Stimulated activated memory B cell treated with anti-CD40 and anti-IgM and Interleukin-4, amounts not matched to agents 10 μg/mL and 1 μg/mL and 100 μg/mL, for 72 hours (primary cell): ENCODE data around the gene INVS.

Experiments
- ATAC-seq: fragments of 150-1000 bp; cut with Tn5 transposase; 2 replicates; pipeline ENCODE4 v1.10.0; 2021
- H3K27ac Mint-ChIP-seq: one replicate; pipeline ENCODE4 v1.8.0; 2022; ENCODE audit warnings: mild to moderate bottlenecking, mixed read lengths
- H3K27me3 Mint-ChIP-seq: one replicate; pipeline ENCODE4 v1.8.0; 2022; ENCODE audit warnings: mixed read lengths
- H3K36me3 Mint-ChIP-seq: one replicate; pipeline ENCODE4 v1.8.0; 2022; ENCODE audit warnings: mixed read lengths
- H3K4me1 Mint-ChIP-seq: one replicate; pipeline ENCODE4 v1.8.0; 2022; ENCODE audit warnings: mixed read lengths
- H3K4me3 Mint-ChIP-seq: one replicate; pipeline ENCODE4 v1.8.0; 2022; ENCODE audit warnings: mild to moderate bottlenecking, moderate library complexity, mixed read lengths
- H3K9me3 Mint-ChIP-seq: one replicate; pipeline ENCODE4 v1.8.0; 2022; ENCODE audit warnings: mixed read lengths

INVS gene

GRCh38 chr9:100191264-100191663 lies 92.2 kb downstream of the INVS start:
- Mint-ChIP-seq H3K4me1 (no peaks in the 10 kb centered on the region), H3K9me3 (peaks cover 28% of the 10 kb centered on the region), H3K36me3 (peaks cover 77% of the 10 kb centered on the region), H3K27ac (no peak overlapping the region), H3K27me3 (no peaks in the 10 kb centered on the region), H3K4me3 (no peak overlapping the region)
- no peak for ATAC-seq

DNA sequence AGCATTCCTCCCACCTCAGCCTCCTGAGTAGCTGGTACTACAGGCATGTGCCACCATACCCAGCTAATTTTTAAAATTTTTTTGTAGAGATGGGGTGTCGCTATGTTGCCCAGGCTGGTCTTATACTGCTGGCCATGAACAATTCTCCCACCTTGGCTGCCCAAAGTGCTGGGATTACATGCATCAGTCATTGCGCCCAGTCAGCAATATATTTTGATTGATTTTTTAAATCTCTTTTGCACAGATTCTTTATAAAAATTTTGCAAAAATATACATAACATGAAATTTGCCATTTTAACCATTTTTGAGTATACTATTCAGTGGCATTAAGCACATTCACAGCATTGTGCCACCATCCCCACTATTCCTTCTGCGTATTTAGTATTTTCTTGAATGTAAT lies 94.0 kb downstream of the INVS start:
- Mint-ChIP-seq H3K27ac (no peak overlapping the region), H3K27me3 (no peaks in the 10 kb centered on the region), H3K9me3 (peaks cover 26% of the 10 kb centered on the region), H3K4me1 (no peaks in the 10 kb centered on the region), H3K4me3 (no peak overlapping the region), H3K36me3 (peaks cover 64% of the 10 kb centered on the region)
- no peak for ATAC-seq

DNA sequence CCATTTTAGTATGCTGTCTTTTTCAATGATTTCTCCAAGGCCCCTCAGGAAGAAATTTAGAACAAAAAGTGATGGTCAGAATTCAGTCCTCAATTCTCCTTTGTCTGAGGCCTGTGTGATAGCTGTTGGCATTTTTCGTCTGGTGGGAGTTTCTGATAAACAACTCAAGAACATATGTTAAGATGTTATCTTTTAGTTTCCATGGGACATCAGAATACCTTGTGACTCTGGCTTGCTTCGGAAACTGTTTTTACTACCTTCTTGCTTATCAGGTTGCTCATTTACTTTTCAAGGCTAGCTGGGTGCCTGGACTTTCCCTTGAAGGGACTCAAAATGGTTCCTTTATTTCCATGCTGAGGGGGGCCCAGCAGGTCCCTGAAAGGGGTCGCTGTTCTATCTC lies 97.2 kb downstream of the INVS start:
- H3K36me3 Mint-ChIP-seq, result peaks cover 51% of the 10 kb centered on the region
- no peak for ATAC-seq

GRCh38 chr9:100196828-100197227 lies 97.8 kb downstream of the INVS start:
- H3K27me3 Mint-ChIP-seq, result no peaks in the 10 kb centered on the region
- peaks cover 3% of the 10 kb centered on the region for H3K9me3 Mint-ChIP-seq
- no peak overlapping the region for H3K27ac Mint-ChIP-seq
- no peak overlapping the region for H3K4me3 Mint-ChIP-seq
- no peak for ATAC-seq
- H3K36me3 Mint-ChIP-seq, result peaks cover 45% of the 10 kb centered on the region
- H3K4me1 Mint-ChIP-seq, result no peaks in the 10 kb centered on the region

More for the DNA sequence above, 97.2 kb downstream of the INVS start:
- no peaks in the 10 kb centered on the region for H3K27me3 Mint-ChIP-seq
- H3K9me3 Mint-ChIP-seq, result peaks cover 9% of the 10 kb centered on the region
- no peaks in the 10 kb centered on the region for H3K4me1 Mint-ChIP-seq
- no peak overlapping the region for H3K27ac Mint-ChIP-seq
- H3K4me3 Mint-ChIP-seq, result no peak overlapping the region

DNA sequence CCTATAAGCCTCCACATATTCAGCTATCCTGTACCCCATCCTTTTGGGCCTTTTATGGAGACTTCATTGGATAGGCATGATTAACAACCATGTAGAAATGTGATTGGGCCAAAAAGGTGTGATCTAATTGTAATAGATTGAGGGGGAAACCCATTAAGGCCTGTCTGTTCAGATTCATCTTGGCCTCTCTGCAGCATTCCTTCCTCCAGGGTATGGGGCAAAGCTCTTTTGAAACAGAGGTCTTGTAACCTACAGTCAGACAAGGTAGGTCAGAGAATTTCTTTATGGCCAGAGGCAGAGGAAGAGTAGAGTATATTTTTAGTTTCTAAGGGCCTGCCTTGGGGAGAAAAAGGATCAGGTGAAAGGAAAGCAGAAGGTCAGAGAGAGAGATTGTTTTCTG lies 98.5 kb downstream of the INVS start:
- no peak overlapping the region for H3K27ac Mint-ChIP-seq
- H3K4me3 Mint-ChIP-seq, result no peak overlapping the region
- no peak for ATAC-seq

GRCh38 chr9:100202806-100203205 lies 103.8 kb downstream of the INVS start:
- Mint-ChIP-seq H3K9me3 (no peaks in the 10 kb centered on the region), H3K4me1 (no peaks in the 10 kb centered on the region), H3K4me3 (no peak overlapping the region), H3K27me3 (no peaks in the 10 kb centered on the region), H3K36me3 (peaks cover 15% of the 10 kb centered on the region), H3K27ac (no peak overlapping the region)
- ATAC-seq, result no peak

More for the DNA sequence above, 98.5 kb downstream of the INVS start:
- no peaks in the 10 kb centered on the region for H3K9me3 Mint-ChIP-seq
- no peaks in the 10 kb centered on the region for H3K4me1 Mint-ChIP-seq
- H3K36me3 Mint-ChIP-seq, result peaks cover 40% of the 10 kb centered on the region
- no peaks in the 10 kb centered on the region for H3K27me3 Mint-ChIP-seq

GRCh38 chr9:100204796-100205195 lies 105.8 kb downstream of the INVS start:
- H3K4me1 Mint-ChIP-seq, result peaks cover 2% of the 10 kb centered on the region
- H3K4me3 Mint-ChIP-seq, result no peak overlapping the region
- no peaks in the 10 kb centered on the region for H3K27me3 Mint-ChIP-seq
- H3K27ac Mint-ChIP-seq, result no peak overlapping the region
- ATAC-seq, result no peak
- H3K36me3 Mint-ChIP-seq, result peaks cover 12% of the 10 kb centered on the region
- H3K9me3 Mint-ChIP-seq, result no peaks in the 10 kb centered on the region

DNA sequence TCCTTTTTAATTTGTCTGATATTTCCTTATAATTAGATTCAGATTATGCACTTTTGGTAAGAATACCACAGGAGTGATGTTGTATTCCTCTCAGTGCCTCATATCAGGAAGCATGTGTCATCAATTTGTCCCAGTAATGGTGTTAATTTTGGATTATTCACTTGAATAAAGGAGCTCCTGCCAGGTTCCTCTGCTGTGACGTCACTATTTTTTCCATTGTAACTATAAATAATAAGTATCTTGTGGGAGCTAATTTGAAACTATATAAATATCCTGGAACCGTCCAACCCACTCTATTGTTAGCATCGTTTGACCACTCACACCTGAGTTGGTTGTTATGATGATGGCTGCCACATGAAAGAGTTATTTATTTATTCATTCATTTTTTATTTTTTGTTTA lies 107.9 kb downstream of the INVS start:
- no peak overlapping the region for H3K4me3 Mint-ChIP-seq
- peaks cover 11% of the 10 kb centered on the region for H3K4me1 Mint-ChIP-seq
- no peak overlapping the region for H3K27ac Mint-ChIP-seq
- H3K36me3 Mint-ChIP-seq, result no peaks in the 10 kb centered on the region
- no peaks in the 10 kb centered on the region for H3K9me3 Mint-ChIP-seq
- no peak for ATAC-seq
- H3K27me3 Mint-ChIP-seq, result no peaks in the 10 kb centered on the region

- no peak overlapping the region for H3K27ac Mint-ChIP-seq
- H3K4me3 Mint-ChIP-seq, result no peak overlapping the region
- H3K27me3 Mint-ChIP-seq, result no peaks in the 10 kb centered on the region
- no peaks in the 10 kb centered on the region for H3K9me3 Mint-ChIP-seq
- peaks cover 11% of the 10 kb centered on the region for H3K4me1 Mint-ChIP-seq
- no peaks in the 10 kb centered on the region for H3K36me3 Mint-ChIP-seq
- no peak for ATAC-seq
These were observed 109.6 kb downstream of the INVS start for GRCh38 chr9:100208673-100209072.

GRCh38 chr9:100211476-100211875 lies 112.4 kb downstream of the INVS start:
- peaks cover 11% of the 10 kb centered on the region for H3K4me1 Mint-ChIP-seq
- no peak overlapping the region for H3K27ac Mint-ChIP-seq
- no peak overlapping the region for H3K4me3 Mint-ChIP-seq

DNA sequence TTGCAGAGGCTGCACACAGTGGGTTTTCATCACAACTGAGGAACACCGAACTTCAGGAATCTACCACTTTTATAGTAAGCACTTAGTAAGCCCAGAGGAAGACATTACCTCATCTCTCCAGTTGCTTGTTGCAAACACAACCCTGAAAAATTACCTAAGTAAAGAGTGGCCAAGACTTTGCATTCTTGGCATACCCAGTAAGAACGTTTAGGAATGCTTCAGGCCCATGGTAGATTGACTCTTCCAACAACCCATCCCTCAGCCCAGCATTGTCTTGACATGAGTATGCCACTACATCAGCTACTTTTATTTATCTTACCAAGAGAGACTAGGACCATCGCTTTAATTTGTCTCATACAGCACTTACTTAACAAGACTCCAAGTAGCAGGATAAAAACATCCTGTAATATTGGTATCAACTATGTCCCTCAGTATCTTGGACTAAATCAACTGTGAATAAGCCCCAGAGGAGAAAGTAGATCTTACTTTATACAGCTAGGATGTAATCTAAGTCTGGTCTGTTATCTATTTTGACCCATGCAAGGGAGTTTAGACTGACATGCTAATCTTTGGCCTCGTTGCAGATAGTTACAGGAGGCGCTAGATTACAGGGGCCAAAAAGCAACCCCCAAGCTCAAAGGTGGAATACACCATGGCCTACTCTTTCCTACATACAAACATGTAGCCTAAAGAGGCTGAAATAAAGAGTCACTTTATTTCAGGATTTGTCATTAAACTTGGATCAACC lies 114.9 kb downstream of the INVS start:
- H3K27ac Mint-ChIP-seq, result no peak overlapping the region
- H3K27me3 Mint-ChIP-seq, result no peaks in the 10 kb centered on the region
- ATAC-seq, result no peak
- no peaks in the 10 kb centered on the region for H3K9me3 Mint-ChIP-seq
- no peak overlapping the region for H3K4me3 Mint-ChIP-seq
- H3K36me3 Mint-ChIP-seq, result no peaks in the 10 kb centered on the region
- H3K4me1 Mint-ChIP-seq, result peaks cover 14% of the 10 kb centered on the region

More at GRCh38 chr9:100211476-100211875, 112.4 kb downstream of the INVS start:
- Mint-ChIP-seq H3K36me3 (no peaks in the 10 kb centered on the region), H3K9me3 (no peaks in the 10 kb centered on the region), H3K27me3 (no peaks in the 10 kb centered on the region)
- ATAC-seq, result no peak

- no peaks in the 10 kb centered on the region for H3K27me3 Mint-ChIP-seq
- H3K4me1 Mint-ChIP-seq, result peaks cover 12% of the 10 kb centered on the region
- no peaks in the 10 kb centered on the region for H3K9me3 Mint-ChIP-seq
- H3K4me3 Mint-ChIP-seq, result no peak overlapping the region
- H3K36me3 Mint-ChIP-seq, result no peaks in the 10 kb centered on the region
- H3K27ac Mint-ChIP-seq, result no peak overlapping the region
- peak; percentile 79 for ATAC-seq
These were observed 117.2 kb downstream of the INVS start for GRCh38 chr9:100216178-100216787.

DNA sequence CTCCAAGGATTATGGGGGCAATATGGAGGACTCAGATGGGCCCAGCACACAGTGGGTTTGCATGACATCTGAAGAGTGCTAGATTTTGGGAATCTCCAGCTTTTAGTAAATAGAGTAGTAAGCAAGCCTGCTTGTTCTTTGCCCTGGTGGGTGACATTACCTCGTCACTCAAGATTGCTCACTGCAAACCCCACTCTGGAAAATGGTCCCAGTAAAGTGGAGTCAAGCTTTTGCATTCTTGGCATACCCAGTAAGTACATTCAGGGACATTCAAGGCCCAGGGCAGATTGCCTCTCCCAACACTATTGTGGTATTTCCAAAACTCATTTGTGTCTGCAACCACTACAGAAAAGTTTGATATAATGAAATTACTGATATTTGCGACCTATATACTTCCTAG lies 118.5 kb downstream of the INVS start:
- no peak overlapping the region for H3K27ac Mint-ChIP-seq
- H3K9me3 Mint-ChIP-seq, result no peaks in the 10 kb centered on the region
- H3K4me1 Mint-ChIP-seq, result peaks cover 16% of the 10 kb centered on the region
- H3K4me3 Mint-ChIP-seq, result no peak overlapping the region
- no peaks in the 10 kb centered on the region for H3K27me3 Mint-ChIP-seq
- no peak for ATAC-seq
- H3K36me3 Mint-ChIP-seq, result no peaks in the 10 kb centered on the region

DNA sequence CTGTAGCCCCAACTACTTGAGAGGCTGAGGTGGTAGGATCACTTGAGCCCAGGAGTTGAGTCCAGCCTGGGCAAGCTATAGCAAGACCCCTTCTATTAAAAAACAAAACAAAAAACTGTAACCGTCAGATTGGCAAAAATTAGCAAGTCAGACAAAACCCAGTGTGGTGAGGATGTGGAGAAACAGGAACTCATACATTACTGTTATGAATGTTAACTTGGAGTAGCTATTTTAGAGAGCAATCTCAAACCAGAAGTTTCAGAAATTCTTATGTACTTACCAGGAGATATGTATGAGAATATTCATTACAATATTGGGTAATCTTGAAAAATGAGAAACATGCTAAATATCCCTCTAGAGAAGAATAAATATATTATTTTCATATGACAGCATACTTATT lies 120.3 kb downstream of the INVS start:
- no peak overlapping the region for H3K27ac Mint-ChIP-seq
- no peak for ATAC-seq
- no peaks in the 10 kb centered on the region for H3K27me3 Mint-ChIP-seq
- peaks cover 19% of the 10 kb centered on the region for H3K4me1 Mint-ChIP-seq
- no peaks in the 10 kb centered on the region for H3K9me3 Mint-ChIP-seq
- no peak overlapping the region for H3K4me3 Mint-ChIP-seq
- no peaks in the 10 kb centered on the region for H3K36me3 Mint-ChIP-seq

DNA sequence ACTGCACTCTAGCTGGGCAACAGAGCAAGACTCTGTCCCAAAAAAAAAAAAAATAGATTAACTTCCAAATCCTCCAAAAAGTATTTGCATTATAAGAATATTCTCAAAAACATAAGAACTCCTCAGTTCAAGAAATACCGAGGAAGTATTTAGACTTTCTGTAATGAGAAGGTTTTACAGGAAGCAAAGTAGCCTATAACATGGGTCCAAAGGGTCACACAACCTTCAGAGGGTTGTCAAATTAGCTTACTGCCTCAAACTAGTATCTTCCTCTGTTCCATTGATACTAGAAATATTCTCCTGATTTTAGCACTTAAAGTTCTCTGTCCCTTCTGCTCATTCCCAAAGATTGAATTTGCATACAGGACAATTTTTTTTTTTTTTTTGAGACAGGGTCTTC lies 121.9 kb downstream of the INVS start:
- ATAC-seq, result no peak
- Mint-ChIP-seq H3K9me3 (no peaks in the 10 kb centered on the region), H3K4me1 (peaks cover 19% of the 10 kb centered on the region), H3K4me3 (no peak overlapping the region), H3K27me3 (no peaks in the 10 kb centered on the region), H3K36me3 (no peaks in the 10 kb centered on the region), H3K27ac (no peak overlapping the region)

DNA sequence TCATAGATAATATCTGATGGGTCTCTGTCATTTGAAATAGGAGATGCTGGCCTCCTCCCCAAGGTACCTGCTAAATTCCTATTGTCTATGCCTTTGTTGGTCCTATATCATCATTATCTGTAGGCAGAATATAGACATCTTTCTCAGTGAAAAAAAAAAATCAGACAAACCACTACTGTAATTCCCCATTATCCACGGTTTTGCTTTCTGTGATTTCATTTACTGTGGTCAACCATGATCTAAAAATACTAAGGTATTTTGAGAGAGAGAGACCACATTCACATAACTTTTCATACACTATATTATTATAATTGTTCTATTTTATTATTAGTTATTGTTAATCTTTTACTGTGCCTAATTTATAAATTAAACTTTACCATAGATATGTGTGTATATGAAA lies 122.5 kb downstream of the INVS start:
- Mint-ChIP-seq H3K27ac (no peak overlapping the region), H3K27me3 (no peaks in the 10 kb centered on the region), H3K9me3 (no peaks in the 10 kb centered on the region), H3K4me1 (peaks cover 19% of the 10 kb centered on the region), H3K36me3 (no peaks in the 10 kb centered on the region), H3K4me3 (no peak overlapping the region)
- no peak for ATAC-seq
